Stromal cell of bone marrow (primary cell): ENCODE measurements around the gene AP3S2.

ENCODE experiments used
- DNase-seq: peaks from one replicate; pipeline ENCODE4 v3.0.0-alpha.2; 2012; ENCODE audit warnings: low read depth

Gene AP3S2

GRCh38 chr15:89814112-89814742 lies 79.6 kb downstream of the AP3S2 start:
- DNase-seq: no peak

DNA sequence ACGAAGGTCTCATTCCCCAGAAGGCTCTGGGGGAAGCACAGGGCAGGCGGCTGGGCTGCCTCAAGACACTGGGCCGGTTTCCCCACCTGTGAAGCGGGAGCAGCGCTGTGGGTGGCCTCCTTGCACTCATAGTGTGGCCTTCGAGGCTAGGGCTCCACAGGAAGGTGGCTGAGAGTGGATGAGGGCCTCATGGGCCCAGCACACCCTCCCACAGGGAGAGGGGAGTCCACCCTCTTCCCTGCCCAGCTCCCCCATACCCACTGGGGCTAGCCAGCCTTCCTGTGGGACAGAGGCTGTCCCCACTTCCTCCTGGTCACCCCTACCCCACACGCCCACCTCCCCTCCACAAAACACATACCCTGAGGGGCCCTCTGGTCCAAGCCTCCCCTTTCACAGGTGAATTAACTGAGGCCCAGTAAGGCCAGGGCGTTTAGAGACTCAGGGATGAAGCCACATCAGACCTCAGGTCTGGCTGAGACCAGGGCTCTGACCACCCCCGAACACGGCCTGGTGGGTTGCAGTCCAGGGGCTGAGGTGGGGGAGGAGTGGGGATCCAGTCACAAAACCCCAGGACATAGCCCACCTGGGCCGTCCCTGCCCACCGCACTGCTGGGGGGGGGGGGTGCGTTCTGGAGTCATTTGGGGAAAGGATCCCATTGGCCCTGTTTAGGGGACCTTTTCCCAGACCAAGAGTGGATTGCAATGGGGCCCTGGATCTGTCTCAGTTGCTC lies 80.2 kb downstream of the AP3S2 start:
- no peak for DNase-seq

- DNase-seq: no peak
Observed at GRCh38 chr15:89812847-89813320, 80.9 kb downstream of the AP3S2 start.

GRCh38 chr15:89812011-89812846 lies 81.6 kb downstream of the AP3S2 start:
- DNase-seq: no peak

DNA sequence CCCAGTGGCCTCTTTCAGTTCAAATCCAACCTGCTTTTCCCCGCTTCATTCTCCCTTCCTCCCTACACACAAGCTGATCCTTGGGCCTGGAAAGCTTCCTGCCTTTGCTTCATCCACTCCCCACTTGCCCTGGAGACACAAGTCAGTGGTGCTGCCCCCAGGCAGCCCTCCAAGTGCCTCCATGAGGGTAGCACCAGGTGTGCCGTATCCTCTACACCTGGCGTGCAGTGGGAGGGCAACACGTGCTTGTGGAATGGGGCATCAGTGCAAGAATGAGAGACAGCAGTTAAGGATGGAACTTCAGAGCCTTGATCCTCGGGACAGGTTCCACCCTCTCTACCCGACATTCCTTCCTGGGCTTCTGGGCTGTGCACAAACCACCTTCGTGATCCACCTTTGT lies 83.0 kb downstream of the AP3S2 start:
- DNase-seq: no peak

DNA sequence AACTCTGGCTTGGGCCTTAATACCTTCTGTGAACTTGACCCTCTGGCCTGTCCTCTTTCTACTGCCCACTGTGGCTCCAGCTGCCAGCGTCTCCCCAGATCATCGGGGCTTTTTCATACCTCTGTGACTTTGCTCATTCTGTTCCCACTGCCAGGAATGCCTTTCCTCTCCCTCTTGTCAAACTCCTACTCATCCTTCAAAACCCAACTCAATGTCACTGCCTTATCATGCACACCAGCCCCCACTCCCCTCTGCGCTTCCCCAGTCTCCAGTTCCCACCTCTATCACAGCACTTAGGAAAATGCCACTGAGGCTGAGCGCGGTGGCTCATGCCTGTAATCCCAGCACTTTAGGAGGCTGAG lies 84.0 kb downstream of the AP3S2 start:
- no peak for DNase-seq

DNA sequence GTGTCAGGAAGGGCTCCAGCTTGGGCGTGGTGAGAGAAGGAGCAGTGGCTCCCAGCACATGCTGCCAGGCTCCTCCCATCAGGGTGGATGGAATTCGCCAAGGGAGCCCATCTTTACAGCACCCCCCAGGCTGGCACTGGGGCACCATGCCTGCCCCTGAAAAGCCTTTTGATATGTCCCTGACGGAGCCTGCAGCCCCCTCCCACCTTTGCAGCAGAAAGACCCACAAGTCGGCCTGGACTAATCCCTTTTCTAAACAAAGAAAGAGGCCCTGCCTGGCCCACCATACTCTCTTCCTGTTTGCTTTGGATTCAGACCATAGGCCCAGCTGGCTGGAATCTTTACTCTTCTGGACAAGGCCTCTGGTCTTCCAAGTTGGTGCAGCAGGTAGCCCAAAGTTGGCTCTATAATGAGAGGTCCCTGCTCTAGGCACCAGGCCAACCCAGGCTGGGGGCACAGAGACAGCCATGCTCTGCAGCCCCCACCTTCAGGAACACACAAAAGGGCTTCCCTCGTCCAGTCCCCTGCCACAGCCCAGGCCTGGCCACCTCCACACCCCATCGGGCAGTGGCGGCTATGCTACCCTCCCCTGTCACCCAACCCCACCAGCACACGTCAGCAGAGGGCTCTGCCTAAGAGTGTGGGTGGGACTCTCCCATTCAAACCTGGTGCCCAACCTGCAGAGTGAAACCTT lies 84.6 kb downstream of the AP3S2 start:
- no peak for DNase-seq

DNA sequence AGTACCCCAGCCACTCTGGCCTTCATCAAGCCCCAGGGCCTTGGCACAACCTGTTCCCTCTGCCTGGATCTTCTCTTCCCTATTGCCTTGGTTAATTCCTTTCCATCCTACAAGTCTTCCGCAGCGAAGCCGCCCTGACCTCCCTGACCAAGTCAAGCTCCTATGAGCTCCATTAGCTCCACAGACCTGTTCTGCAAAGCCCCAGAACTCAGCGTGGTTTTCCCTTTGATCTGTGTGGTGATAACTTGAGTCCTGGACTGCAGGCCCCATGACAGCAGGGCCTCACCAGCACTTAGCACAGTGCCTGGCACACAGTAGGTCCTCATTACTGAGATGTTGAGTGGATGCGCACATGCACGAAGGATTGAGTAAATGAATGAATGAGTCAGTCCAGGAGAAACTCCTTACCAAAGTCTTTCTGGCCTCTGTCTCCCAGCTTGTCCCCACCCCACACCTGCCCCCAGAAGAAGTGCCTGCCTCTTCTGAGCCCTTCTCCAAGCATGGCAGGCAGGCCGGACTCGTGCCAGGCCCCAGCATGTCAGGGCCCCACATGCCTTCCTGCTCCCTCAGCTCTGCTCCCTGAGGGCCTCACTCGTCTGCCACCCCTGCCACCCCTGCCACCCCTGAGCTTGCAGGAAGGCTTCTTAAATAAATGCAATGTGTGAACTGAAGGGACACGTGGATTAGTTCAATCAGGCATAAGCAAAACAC lies 85.5 kb downstream of the AP3S2 start:
- no peak for DNase-seq

GRCh38 chr15:89807689-89808088 lies 86.1 kb downstream of the AP3S2 start:
- no peak for DNase-seq

DNA sequence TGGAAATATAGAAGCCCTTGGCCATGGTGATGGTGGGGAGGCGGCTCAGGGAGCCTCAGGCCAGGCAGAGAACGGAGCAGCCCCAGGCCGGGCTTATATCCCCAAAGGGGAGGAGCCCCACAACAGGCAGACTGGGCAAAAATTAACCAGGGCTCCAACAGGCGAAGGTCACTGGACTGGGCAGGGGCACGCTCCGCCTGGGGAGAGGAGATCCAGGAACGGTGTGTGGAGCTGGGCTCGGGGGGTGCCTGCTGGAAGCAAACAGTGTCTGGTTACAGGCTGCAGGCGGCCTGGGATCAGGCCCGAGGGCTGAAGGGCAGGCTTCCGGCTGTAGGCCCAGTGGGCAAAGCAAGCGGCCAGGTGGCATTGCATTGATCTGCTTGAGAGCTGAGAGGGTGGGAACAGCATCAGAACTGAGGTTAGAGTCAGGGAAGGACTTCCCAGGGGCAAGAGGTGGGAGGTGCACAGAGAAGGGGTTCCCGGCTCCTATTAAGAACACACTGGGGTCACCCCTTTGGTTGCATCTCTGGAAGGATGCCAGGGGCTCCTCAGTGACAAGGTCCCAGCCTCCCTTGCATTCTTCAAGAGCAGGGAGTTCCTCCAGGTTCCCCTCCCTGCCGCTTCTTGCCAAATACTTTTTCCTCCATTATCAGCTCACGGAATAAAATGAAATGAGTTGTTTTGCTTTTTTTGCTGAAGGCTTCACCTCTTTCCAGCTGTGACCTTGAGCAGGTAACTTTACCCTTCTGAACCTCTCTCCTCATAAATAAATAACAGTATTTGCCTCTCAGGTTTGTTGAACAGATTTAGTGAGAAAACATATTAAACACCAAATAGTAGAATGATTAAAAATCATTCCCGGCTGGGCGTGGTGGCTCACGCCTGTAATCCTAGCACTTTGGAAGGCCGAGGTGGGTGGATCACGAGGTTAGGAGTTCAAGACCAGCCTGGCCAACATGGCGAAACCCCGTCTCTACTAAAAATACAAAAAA lies 86.9 kb downstream of the AP3S2 start:
- DNase-seq: no peak

DNA sequence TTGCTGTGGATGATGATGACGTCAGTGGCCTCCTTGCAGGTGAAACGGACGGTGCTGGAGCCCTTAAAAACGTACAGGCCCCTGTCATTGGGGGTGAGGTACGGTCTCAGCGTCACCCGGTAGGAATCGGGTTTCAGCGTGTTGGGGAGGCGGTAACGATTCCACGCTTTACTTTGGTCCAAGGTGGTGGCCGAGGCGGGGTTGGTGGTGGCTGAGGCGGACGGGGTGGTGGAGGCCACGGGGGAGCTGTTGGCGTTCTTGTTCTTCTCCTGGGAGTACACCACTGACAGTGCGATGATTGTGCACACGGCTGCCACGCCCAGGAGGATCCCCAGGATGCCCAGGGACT lies 87.6 kb downstream of the AP3S2 start:
- DNase-seq: no peak

- DNase-seq: no peak
Observed at GRCh38 chr15:89805241-89806209, 88.3 kb downstream of the AP3S2 start.

DNA sequence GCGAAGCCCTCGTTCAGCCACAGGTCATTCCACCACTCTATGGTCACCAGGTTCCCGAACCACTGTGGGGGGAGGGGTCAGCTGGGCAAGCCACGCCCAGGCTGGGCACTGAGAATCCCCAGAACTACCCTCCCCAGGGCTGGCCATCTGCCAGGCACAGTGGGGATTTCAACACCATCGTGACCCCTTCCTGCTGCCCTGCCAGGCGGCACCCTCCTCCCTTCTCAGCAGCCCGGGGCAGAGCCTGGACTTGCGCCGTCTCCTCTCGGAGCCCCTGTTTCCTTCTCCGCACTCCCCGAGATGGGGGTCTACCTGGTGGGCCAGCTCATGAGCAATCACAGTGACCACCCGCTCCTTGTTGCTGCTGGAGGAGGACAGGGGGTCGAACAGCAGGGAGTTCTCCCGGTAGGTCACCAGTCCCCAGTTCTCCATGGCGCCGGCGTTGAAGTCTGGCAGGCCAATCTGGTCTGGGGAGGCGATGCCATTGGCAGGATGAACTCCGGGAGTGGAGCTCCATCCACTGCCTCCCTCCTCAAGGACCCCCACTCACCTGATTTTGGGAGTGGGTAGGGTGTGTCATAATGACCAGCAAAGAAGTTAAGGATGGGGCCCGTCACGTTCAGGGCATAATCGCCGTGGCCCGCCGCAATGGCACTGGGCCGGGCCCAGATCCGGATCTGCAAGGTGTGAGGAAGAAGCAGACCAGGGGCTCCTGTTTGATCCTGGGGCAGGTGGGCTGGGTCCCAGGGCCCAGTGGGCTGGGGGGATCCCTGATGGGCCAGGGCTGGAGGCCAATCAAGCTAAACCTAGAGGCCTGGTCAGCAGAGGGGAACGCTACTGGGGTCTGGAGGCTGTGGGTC lies 89.6 kb downstream of the AP3S2 start:
- no peak for DNase-seq

DNA sequence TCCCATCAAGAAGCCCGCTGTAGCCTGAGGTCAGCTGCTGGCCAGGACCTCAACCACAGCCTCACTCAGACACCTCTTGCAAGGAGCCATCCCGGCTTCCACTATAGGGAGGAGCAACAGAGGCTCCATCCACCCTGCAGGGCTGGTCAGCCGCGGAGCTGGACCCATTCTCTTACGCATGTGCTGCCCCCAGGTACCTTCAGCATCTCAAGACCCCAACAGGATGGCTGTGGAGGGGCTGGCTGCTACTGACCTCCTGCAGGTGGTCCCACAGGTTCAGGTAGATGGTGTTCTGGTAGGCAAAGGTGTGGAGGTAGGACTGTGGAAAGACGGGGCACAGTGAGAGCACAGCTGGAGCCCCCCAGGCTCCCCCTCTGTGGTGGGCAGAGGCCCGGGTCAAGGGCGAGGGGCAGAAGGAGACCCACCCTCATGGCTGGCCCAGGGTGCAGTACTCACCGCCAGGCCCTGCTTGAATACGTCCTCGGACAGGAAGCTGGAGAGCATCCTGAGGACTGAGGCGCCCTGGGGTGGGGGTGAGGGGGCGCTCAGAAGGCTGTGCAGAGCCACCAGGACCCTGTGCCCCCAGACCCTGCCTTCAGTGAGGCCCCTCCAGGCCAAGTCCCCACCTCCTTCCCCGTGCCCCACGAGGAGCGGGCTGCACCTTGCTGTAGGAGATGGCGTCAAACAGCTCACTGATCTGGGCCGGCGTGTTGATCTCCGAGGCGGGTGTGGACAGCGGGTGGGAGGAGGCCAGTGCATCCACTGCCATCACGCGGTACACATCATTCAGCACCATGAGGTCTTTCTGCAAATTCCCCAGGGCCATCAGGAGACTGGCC lies 90.6 kb downstream of the AP3S2 start:
- DNase-seq: no peak

DNA sequence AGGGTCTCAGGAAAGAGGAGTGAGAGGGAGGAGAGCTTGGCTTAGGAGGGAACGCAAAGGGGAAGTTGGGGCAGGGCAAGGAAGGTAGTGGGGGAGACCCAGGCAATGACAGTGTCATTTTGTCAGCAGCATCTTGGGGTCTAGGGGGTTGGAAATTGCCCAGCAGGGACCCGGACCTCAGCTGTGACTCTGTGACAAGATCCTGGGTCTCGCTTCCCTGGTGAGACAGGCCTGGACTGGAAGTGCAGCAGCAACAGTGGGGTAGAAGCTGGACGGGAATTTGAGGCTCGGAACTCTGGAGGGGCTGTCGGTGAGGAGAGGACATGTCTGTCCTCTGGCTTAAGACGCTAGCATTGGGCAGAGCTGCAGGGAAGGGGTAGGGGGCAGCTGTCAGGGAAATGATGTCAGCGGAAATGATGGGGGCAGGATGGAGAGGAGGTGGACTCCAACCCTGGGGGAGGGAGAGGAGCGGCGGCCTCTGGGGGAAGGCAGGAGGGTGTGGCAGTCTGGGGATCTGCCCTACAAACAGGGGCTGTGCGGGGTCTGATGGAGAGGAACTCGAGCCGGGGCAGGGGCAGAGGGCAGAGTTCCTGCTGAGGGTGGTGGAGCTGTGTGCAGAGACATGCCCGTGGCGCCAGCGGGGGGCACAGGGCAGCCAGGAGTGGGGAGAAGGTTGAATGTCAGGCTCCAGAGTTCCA lies 91.4 kb downstream of the AP3S2 start:
- no peak for DNase-seq

- DNase-seq: no peak
Observed at GRCh38 chr15:89801471-89802195, 92.2 kb downstream of the AP3S2 start.
